ENCODE results near the gene UBE2E1.

DNA sequence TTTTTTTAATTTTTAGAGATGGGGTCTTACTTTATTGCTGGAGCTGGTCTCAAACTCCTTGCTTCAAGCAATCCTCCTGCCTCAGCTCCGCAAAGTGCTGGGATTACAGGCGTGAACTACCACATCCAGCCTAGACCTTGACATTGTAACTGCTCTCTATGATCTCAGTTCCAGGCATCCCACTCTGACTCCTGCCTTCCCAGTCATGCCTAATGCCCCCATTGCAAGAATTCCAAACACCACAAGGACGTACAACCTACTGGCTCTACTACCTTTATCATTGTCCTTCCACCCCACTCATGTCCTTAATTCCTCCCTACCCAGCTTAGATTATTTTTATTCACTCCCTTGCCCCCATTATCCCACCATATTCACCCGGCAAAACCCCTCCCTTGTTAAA lies 89.4 kb downstream of the UBE2E1 start:
- TF ChIP-seq CTCF (conservative IDR thresholded peaks at IDR 0.05; ENCODE audit: low read length), result no peak
- TF ChIP-seq EZH2phosphoT487 (IDR thresholded peaks at IDR 0.05; ENCODE audit: borderline replicate concordance), result no peak
